Astrocyte of the spinal cord (primary cell): ENCODE data around the gene PTPRD.

Experiments
- DNase-seq: peaks from one replicate; pipeline ENCODE4 v3.0.0; 2011; ENCODE audit warnings: low read depth, low spot score
- H3K4me3 ChIP-seq: 2 replicates; pipeline ENCODE4 v1.5.1; 2011; ENCODE audit warnings: low read depth, mild to moderate bottlenecking, low read length, moderate library complexity
- CTCF ChIP-seq: IDR thresholded peaks from 2 replicates; pipeline ENCODE4 v1.5.1; 2012; ENCODE audit warnings: low read depth, mild to moderate bottlenecking, low read length, inconsistent platforms
- in situ Hi-C: cut with HindIII; loops from 2 replicates; pipeline ENCODE4 v1.10.0; 2017; ENCODE audit warnings: low sequenced_read_pairs

PTPRD gene

DNA sequence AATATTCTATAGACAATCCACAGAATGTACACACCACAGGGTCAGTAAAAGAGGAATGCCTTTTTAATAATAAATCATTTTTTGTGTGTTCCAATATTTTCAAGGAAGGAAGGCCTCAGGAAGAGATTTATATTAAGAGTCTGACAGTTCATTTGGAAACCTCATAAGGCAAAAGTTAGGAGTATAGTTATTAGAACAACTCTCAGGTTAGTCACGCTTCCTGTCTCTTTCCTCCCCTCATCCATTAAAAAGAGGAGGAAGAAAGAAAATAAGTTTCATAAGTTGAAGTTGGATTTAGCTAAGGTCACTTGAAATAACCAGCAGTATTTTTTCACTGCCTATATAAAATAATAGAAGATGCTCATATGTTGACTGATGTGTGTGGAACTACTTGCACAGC is 863.2 kb downstream of the PTPRD start:
- DNase-seq = no peak
- TF ChIP-seq CTCF = no peak
- H3K4me3 ChIP-seq = no peak overlapping the region
- in situ Hi-C loops = no loop called here

DNA sequence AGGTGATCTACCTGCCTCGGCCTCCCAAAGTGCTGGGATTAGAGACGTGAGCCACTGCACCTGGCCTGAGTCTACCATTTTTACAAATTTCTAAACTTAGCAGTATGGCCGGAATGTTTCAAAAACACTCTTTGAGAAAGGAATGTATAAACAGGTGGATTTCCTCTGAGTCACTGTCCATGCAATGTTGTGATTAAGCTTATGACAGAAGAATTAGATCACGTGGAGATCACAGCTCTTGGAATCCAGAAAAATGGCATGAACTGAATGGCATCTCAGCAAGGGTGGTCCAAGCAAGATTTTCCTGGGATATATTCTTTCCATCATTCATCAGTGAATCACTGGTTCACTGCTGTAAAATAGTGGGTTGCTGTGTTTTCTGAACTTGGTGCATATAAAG is 865.0 kb downstream of the PTPRD start:
- no peak overlapping the region for H3K4me3 ChIP-seq
- in situ Hi-C loops = no loop called here
- peak; percentile 34 for DNase-seq
- TF ChIP-seq CTCF = no peak

DNA sequence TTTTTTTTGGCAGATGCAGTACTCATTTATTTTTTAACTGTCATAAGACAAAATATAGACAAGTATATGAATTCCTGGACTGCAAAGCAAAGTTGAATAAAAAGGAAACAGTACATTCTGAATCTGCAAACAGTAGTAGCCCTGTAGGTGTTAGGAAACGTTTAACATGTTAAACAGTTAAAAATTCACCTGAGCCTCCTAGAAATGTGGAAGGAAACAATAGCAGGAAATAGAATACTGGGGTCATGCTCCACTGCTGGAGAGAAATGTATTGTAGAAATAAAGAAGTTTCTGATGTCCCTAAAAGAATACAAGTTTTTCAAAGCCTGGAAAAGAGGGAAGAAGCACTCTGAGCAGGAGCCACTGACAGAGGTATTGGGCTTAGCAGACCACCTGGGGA is 866.0 kb downstream of the PTPRD start:
- in situ Hi-C loops = no loop called here
- no peak overlapping the region for H3K4me3 ChIP-seq
- no peak for DNase-seq
- no peak for TF ChIP-seq CTCF

GRCh38 chr9:9743822-9744221 is 869.0 kb downstream of the PTPRD start:
- TF ChIP-seq CTCF = no peak
- DNase-seq = no peak
- in situ Hi-C loops = no loop called here
- H3K4me3 ChIP-seq = no peak overlapping the region

DNA sequence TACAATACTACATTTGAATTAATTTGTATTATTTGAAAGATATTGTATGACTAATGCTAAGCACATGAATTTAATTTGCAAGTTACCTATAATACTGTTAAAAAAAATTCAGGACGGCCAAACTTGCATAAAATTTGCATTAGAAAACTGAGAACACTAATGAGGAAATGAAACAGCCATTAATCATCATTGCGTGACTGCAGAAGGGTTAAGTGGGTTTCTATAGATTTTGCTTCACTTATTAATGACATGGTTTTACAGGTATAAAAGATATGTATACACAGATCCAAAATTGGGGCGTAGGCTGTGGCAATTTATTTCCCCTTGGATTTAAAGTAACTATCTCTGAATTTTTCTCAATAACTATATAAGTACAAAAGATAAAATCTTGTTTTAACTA is 882.6 kb downstream of the PTPRD start:
- no peak overlapping the region for H3K4me3 ChIP-seq
- DNase-seq = no peak
- no peak for TF ChIP-seq CTCF
- in situ Hi-C loops = no loop called here

- in situ Hi-C loops = no loop called here
- H3K4me3 ChIP-seq = no peak overlapping the region
- no peak for DNase-seq
- no peak for TF ChIP-seq CTCF
Observed at GRCh38 chr9:9729082-9729481, 883.7 kb downstream of the PTPRD start.

- TF ChIP-seq CTCF = no peak
- H3K4me3 ChIP-seq = no peak overlapping the region
- no peak for DNase-seq
- in situ Hi-C loops = no loop called here
Observed at GRCh38 chr9:9719373-9720112, 893.3 kb downstream of the PTPRD start.
